ENCODE results near the gene SIX5. TPM values are rescaled to one million over a fixed set of nuclear protein-coding genes. Genes with fewer than 3 reads are reported as not detected.

Gene SIX5
- total RNA-seq, 2 donors from 2014 or later, result 41.6 to 46.4 TPM

GRCh38 chr19:45780448-45781213, 11.6 kb upstream of the SIX5 start:
- peaks cover 31% of the 10 kb centered on the region for H3K36me3 Mint-ChIP-seq (ENCODE audit: low read depth)
- DNase-seq, result no peak
- H3K9ac ChIP-seq (ENCODE audit: extremely low read depth, low read length, poor library complexity, severe bottlenecking), result no peak overlapping the region
- peaks cover 6% of the 10 kb centered on the region for H3K27me3 Mint-ChIP-seq (ENCODE audit: insufficient read depth)
- no peaks in the 10 kb centered on the region for H3K27me3 ChIP-seq (ENCODE audit: control insufficient read depth, insufficient read depth, low read length, poor library complexity, severe bottlenecking)
- WGBS, 2 experiments (ENCODE audit: insufficient coverage in 1 of 2, insufficient read length in 1 of 2), result 53 to 100% methylated on average over 1 to 9 of the region's 13 CpGs
- no peaks in the 10 kb centered on the region for H3K9me3 ChIP-seq (ENCODE audit: control insufficient read depth, low read length)
- peaks cover 21% of the 10 kb centered on the region for H3K36me3 ChIP-seq (ENCODE audit: control insufficient read depth, insufficient read depth, low read length)
- no peak for TF ChIP-seq CTCF (conservative IDR thresholded peaks at IDR 0.05)
- peaks cover 11% of the 10 kb centered on the region for H3K4me1 ChIP-seq (ENCODE audit: control insufficient read depth, insufficient read depth, low read length)
- no peak overlapping the region for H3K4me3 Mint-ChIP-seq
- no peak overlapping the region for H3K4me3 ChIP-seq (ENCODE audit: low read length)
- H3K9me3 Mint-ChIP-seq, result no peaks in the 10 kb centered on the region
- H3K27ac ChIP-seq (ENCODE audit: low read depth, low read length), result no peak overlapping the region
- peaks cover 9% of the 10 kb centered on the region for H3K4me1 Mint-ChIP-seq
- no peak overlapping the region for H3K27ac Mint-ChIP-seq

GRCh38 chr19:45780146-45780447, 11.0 kb upstream of the SIX5 start:
- no peak overlapping the region for H3K27ac Mint-ChIP-seq
- H3K9ac ChIP-seq (ENCODE audit: extremely low read depth, low read length, poor library complexity, severe bottlenecking), result no peak overlapping the region
- H3K27ac ChIP-seq (ENCODE audit: low read depth, low read length), result no peak overlapping the region

More at GRCh38 chr19:45780146-45780447, 11.0 kb upstream of the SIX5 start:
- peaks cover 9% of the 10 kb centered on the region for H3K4me1 Mint-ChIP-seq
- no peak overlapping the region for H3K4me3 Mint-ChIP-seq
- Histone ChIP-seq H3K9me3 (ENCODE audit: control insufficient read depth, low read length) (no peaks in the 10 kb centered on the region), H3K36me3 (ENCODE audit: control insufficient read depth, insufficient read depth, low read length) (peaks cover 21% of the 10 kb centered on the region), H3K4me1 (ENCODE audit: control insufficient read depth, insufficient read depth, low read length) (peaks cover 11% of the 10 kb centered on the region), H3K27me3 (ENCODE audit: control insufficient read depth, insufficient read depth, low read length, poor library complexity, severe bottlenecking) (no peaks in the 10 kb centered on the region), H3K4me3 (ENCODE audit: low read length) (no peak overlapping the region)
- DNase-seq, result peak; percentile 65
- 69 to 77% methylated on average over 3 to 4 of the region's 4 CpGs for WGBS, 2 experiments (ENCODE audit: insufficient coverage in 1 of 2, insufficient read length in 1 of 2)
- H3K9me3 Mint-ChIP-seq, result no peaks in the 10 kb centered on the region
- TF ChIP-seq CTCF (conservative IDR thresholded peaks at IDR 0.05), result no peak
- peaks cover 29% of the 10 kb centered on the region for H3K36me3 Mint-ChIP-seq (ENCODE audit: low read depth)
- H3K27me3 Mint-ChIP-seq (ENCODE audit: insufficient read depth), result peaks cover 6% of the 10 kb centered on the region

Measured in endodermal cell (in vitro differentiated cells).